Muscle of leg (tissue), 11 donors: ENCODE data around the gene ARHGAP6. TPM values are rescaled to one million over a fixed set of nuclear protein-coding genes. Genes with fewer than 3 reads are reported as not detected.

Experiments
- DNase-seq: peaks from one replicate; pipeline ENCODE4 v3.0.0; 2013
- H3K27ac ChIP-seq: one replicate; pipeline ENCODE4 v1.5.1; 2013; ENCODE audit warnings: mild to moderate bottlenecking, low read length, control low read depth
- H3K27me3 ChIP-seq: one replicate; pipeline ENCODE4 v1.6.1; 2013; ENCODE audit warnings: low read length; ENCODE audit not compliant: control insufficient read depth, insufficient read depth
- H3K36me3 ChIP-seq: one replicate; pipeline ENCODE4 v1.6.1; 2013; ENCODE audit warnings: low read length; ENCODE audit not compliant: control insufficient read depth, insufficient read depth
- H3K4me1 ChIP-seq: one replicate; pipeline ENCODE4 v1.6.1; 2013; ENCODE audit warnings: low read length; ENCODE audit not compliant: control insufficient read depth, insufficient read depth
- H3K4me3 ChIP-seq: one replicate; pipeline ENCODE4 v1.5.1; 2013; ENCODE audit warnings: low read length, control low read depth
- H3K9me3 ChIP-seq: replicated peaks from 2 replicates; pipeline ENCODE4 v1.6.1; 2013; ENCODE audit warnings: low read depth, low read length; ENCODE audit not compliant: control insufficient read depth
- WGBS: methylation state at CpG from one replicate; pipeline ENCODE4 v1.1.5; 2013; ENCODE audit warnings: missing lambda C conversion rate; ENCODE audit not compliant: insufficient coverage; 5-methylcytosine and 5-hydroxymethylcytosine counted together
- polyA plus RNA-seq, 8 donors: library from polyadenylated mRNA; unstranded; fragments of 120-200 nt; gene quantifications; one replicate each; pipeline versions ENCODE4 v1.2.1 to v1.2.3, GENCODE V29; 2013; ENCODE audit warnings: inconsistent platforms in 1 of 8, low replicate concordance in 1 of 8; ENCODE audit not compliant: insufficient read length in 8 of 8, insufficient read depth in 1 of 8
- total RNA-seq: library from RNA; stranded (reverse); fragments of 120-200 nt; gene quantifications from one replicate; pipeline ENCODE4 v1.2.4, GENCODE V29; 2013

Gene ARHGAP6
- total and polyA plus RNA-seq, 9 donors, result 7.4 to 10.9 (median 9.3) TPM

DNA sequence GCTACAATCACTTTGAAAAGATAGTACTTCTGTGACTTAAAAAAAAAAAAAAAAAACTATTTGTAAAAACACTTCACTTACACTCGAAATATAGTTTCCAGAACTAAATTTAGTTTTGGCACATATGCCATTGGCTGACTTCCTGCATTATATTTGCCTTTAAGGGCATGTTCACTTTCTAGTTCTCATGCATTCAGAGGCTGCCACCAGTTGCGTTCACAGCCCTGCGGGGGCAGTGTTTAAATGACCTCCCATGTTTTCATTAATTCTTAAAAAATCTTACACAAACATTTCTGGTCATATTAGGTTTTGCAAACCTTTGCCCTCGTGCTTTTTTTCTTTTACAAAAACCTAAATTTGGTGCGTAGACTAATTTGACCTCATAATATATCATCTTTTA is 12.4 kb upstream of the ARHGAP6 start:
- no peaks in the 10 kb centered on the region for H3K4me1 ChIP-seq
- WGBS, result 30% methylated on average over 3 of the region's 5 CpGs
- DNase-seq, result peak; percentile 19
- no peaks in the 10 kb centered on the region for H3K36me3 ChIP-seq
- H3K9me3 ChIP-seq, result no peaks in the 10 kb centered on the region
- no peak overlapping the region for H3K27ac ChIP-seq
- H3K27me3 ChIP-seq, result no peaks in the 10 kb centered on the region
- H3K4me3 ChIP-seq, result no peak overlapping the region

DNA sequence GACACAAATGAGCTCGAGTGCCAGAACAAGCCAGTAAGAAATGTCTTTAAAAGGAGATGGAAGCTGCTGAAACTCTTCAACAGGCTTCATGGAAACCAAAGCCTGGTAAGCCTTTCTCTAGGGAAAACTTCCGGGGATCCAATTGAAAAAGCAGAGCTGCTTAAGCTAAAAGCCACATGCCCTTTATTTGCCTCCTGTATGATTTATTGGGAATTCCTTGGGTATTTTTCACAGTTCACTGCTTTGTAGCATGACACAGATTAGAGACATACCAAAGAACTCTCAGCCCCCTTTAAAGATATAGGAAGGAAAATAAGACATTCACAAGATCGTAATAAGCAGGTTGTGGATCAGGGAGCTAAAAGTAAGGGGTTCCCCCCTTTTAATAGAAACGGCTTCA is 6.5 kb upstream of the ARHGAP6 start:
- Histone ChIP-seq H3K36me3 (no peaks in the 10 kb centered on the region), H3K27me3 (peaks cover 11% of the 10 kb centered on the region), H3K9me3 (no peaks in the 10 kb centered on the region), H3K4me3 (no peak overlapping the region), H3K27ac (no peak overlapping the region), H3K4me1 (no peaks in the 10 kb centered on the region)
- WGBS, result 33% methylated on average over 1 of the region's 4 CpGs
- no peak for DNase-seq

DNA sequence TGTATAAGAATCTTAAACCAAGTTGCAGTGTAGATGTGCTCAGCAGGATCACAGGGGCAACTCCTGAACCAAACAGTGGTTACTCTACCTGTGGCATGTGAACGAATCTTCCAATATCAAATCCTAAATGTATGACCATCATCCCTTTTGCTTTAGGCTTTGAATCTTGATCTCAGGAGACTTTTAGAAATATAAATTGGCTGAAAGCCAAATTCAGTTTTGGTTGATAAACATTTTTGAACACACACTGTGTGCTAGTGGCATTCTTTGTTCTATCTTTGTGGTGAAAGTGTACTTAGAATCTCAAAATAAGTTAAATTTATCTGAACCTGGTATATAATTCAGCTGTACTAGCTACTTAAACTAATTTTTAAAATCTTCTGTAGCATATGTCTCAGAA is 4.6 kb upstream of the ARHGAP6 start:
- H3K9me3 ChIP-seq, result no peaks in the 10 kb centered on the region
- H3K4me1 ChIP-seq, result no peaks in the 10 kb centered on the region
- no peak overlapping the region for H3K4me3 ChIP-seq
- no peak for DNase-seq
- H3K27me3 ChIP-seq, result peaks cover 26% of the 10 kb centered on the region
- WGBS, result no CpG with 5 or more reads among the region's 1 CpG
- H3K36me3 ChIP-seq, result no peaks in the 10 kb centered on the region
- H3K27ac ChIP-seq, result no peak overlapping the region

- no peak overlapping the region for H3K4me3 ChIP-seq
- no peaks in the 10 kb centered on the region for H3K36me3 ChIP-seq
- peaks cover 39% of the 10 kb centered on the region for H3K27me3 ChIP-seq
- WGBS, result 30% methylated on average over 9 of the region's 12 CpGs
- H3K27ac ChIP-seq, result no peak overlapping the region
- no peaks in the 10 kb centered on the region for H3K9me3 ChIP-seq
- no peak for DNase-seq
- H3K4me1 ChIP-seq, result no peaks in the 10 kb centered on the region
Measured at GRCh38 chrX:11666952-11667685, 1.4 kb upstream of the ARHGAP6 start.

DNA sequence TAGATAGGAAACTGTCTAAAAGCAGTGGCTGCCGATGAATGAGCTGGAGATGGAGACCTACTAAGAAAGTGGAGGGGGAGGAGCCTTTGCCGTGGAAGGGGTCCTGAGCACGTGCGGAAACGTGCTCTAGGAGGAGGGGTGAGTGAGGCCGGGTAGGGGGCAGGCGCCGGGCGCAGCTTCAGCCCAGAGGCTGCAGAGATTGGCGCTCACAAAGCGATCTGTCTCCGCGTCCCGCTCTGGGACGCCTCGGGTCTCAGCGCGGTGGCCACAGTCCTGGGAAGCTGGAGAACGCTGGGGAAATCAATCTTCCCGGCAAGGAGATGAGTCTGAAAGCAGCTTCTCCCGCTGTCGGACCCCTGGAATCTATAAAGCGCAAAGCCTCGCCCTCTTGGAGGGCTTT is 444 bp upstream of the ARHGAP6 start:
- no peaks in the 10 kb centered on the region for H3K36me3 ChIP-seq
- DNase-seq, result peak; percentile 60
- peaks cover 38% of the 10 kb centered on the region for H3K27me3 ChIP-seq
- no peaks in the 10 kb centered on the region for H3K4me1 ChIP-seq
- no peaks in the 10 kb centered on the region for H3K9me3 ChIP-seq
- H3K4me3 ChIP-seq, result peak overlapping the region; percentile 57
- 18% methylated on average over 24 of the region's 24 CpGs for WGBS
- peak overlapping the region; percentile 55 for H3K27ac ChIP-seq

DNA sequence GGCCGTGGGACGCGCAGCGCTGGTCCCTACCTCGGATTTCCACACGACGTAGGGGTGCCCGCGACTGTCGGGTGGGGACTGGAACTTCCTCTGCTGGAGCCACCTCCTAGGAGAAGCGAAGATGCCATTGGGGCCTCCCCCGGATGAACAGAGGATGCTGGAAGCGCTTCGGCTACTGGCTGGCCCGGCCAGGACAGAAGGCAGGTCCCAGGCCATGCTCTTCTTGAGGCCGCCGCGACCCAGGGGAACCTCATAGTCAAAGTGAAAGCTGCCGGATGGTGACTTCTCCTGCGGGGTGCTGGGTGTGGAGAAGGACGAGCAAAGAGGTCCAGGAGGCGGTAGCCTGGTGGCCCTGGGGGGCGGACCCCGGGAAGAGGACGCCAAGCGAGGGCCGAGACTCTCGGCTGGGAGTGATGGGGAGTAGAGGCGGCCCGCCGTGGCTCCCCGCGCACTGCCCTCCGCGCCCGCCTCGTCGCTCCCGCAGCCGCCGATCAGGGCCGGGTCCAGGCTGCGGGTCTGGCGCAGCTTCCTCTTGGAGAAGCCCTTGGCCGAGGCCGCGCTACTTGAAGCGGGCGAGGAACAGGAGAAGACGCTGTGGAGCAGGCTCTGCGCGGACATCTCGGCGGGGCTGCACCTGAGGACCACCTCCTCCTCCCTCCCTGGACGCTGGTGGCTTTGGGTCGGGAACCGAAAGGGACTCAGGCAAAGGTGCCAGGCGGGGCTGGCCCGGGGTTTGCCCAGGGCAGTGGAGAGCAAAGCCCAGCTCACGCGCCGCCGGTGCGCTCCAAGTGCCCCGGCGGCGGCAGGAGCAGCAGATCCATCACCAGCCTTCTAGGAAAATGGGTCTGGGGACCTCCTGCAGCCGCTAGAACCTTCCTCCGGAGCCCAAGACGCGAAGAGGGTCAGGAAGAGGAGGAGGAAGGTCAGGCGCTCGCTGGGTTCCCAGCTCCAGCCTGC is 1.2 kb downstream of the ARHGAP6 start:
- Histone ChIP-seq H3K9me3 (no peaks in the 10 kb centered on the region), H3K27ac (peak overlapping the region; percentile 29), H3K4me1 (no peaks in the 10 kb centered on the region), H3K4me3 (peak overlapping the region; percentile 57), H3K36me3 (no peaks in the 10 kb centered on the region), H3K27me3 (peaks cover 38% of the 10 kb centered on the region)
- 29% methylated on average over 67 of the region's 73 CpGs for WGBS
- DNase-seq, result no peak

- Histone ChIP-seq H3K27me3 (peaks cover 38% of the 10 kb centered on the region), H3K4me1 (no peaks in the 10 kb centered on the region), H3K4me3 (peak overlapping the region; percentile 57), H3K36me3 (no peaks in the 10 kb centered on the region), H3K27ac (no peak overlapping the region), H3K9me3 (no peaks in the 10 kb centered on the region)
- no peak for DNase-seq
- no CpG with 5 or more reads among the region's 6 CpGs for WGBS
Measured at GRCh38 chrX:11663875-11664210, 1.9 kb downstream of the ARHGAP6 start.

DNA sequence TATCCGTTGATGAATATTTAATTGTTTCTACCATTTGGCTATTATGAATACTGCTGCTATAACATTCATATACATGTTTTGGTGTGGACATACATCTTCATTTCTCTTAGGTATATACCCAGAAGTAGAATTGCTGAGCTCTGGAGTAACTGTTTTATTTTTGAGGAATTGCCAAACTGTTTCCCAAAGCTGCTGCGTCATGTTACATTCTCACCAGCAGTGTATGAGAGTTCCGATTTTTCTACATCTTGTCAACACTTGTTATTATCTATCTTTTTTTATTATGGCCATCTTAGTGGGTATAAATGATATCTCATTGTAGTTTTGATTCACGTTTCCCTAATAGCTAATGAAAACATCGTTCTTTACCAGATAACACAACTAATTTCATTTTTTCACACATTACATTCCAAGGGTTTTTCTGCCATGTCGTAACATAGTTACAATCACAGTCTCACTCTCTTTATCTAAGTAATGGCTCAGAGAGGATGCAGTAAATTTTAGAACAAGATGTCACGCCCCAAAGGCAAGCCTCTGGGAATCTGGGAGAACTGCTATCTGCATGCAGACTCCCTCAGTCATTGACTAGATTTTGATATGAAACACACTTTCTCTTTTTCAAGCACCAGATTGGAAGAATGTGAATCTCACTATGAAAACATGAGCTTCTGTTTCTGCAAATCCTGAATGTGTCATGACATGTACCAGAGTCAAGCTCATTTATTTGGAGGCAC is 10.3 kb downstream of the ARHGAP6 start:
- H3K4me1 ChIP-seq, result no peaks in the 10 kb centered on the region
- DNase-seq, result no peak
- no peak overlapping the region for H3K27ac ChIP-seq
- no peaks in the 10 kb centered on the region for H3K36me3 ChIP-seq
- H3K4me3 ChIP-seq, result no peak overlapping the region
- peaks cover 6% of the 10 kb centered on the region for H3K27me3 ChIP-seq
- WGBS, result no CpG with 5 or more reads among the region's 7 CpGs
- H3K9me3 ChIP-seq, result no peaks in the 10 kb centered on the region

GRCh38 chrX:11648705-11649519 is 16.8 kb downstream of the ARHGAP6 start:
- H3K9me3 ChIP-seq, result no peaks in the 10 kb centered on the region
- H3K4me3 ChIP-seq, result no peak overlapping the region
- H3K36me3 ChIP-seq, result no peaks in the 10 kb centered on the region
- DNase-seq, result no peak
- no CpG with 5 or more reads among the region's 5 CpGs for WGBS
- H3K27me3 ChIP-seq, result peaks cover 8% of the 10 kb centered on the region
- H3K4me1 ChIP-seq, result no peaks in the 10 kb centered on the region
- no peak overlapping the region for H3K27ac ChIP-seq
